OCI-LY3 (cell line): ENCODE data around the gene COL4A2.

ENCODE experiments used
- CTCF ChIP-seq: fragments of 200-600, 300-600 bp; sonication (generic); IDR thresholded peaks from 2 replicates; pipeline ENCODE4 v1.5.1; 2014; ENCODE audit warnings: antibody characterized with exemption, low read length, low read depth
- EZH2phosphoT487 ChIP-seq: fragments of 200-600 bp; shearing (Covaris generic); IDR thresholded peaks from 2 replicates; pipeline ENCODE4 v1.6.1; 2018; ENCODE audit warnings: antibody characterized with exemption, mixed run types, low read depth

DNA sequence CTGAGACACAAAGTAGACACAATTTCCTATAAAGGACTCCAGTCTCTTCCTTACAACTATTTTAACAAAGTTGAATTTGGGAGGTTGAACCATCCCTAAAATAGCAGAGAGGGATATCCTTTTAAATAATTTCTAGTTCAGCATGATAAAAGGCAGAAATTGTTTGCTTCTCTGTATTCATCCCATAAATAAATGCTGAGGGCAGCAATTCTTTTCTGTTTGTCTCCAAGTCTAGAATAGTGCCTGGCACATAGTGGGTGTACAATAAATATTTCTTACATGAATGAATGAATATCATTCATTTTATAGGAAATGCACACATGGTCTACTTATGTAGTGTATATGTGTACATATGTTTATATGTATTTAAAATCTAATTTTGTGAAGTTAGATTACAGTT, 12.5 kb upstream of the COL4A2 start:
- TF ChIP-seq CTCF (no peak), EZH2phosphoT487 (no peak)
